ENCODE results near the gene NDUFA11.

NDUFA11 gene

DNA sequence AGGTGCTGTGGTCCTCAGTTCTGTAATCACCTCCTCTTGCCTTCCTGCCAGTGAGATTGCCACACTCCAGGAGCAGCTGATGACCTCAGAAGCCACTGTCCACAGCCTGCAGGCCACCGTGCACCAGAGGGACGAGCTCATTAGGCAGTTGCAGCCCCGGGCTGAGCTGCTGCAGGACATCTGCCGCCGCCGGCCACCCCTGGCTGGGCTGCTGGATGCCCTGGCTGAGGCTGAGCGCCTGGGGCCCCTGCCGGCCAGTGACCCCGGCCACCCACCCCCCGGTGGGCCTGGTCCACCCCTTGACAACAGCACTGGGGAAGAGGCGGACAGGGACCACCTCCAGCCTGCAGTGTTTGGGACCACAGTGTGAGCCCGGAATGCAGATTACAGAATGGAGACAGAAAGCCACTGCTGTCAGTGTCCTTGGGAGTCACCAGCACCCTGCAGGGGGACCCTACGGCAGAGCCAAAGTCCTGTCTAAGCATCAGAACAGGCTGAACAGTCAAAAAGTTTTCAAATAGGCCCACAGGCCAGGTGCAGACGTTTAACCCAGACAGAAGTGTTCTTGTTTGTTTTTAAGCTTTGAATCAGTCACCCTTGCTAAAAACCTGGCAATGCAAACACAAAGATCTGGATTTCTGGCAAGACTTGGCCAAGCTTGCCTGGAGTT lies 5.3 kb upstream of the NDUFA11 start:
- no peak for DNase-seq (ENCODE audit: low read depth)

DNA sequence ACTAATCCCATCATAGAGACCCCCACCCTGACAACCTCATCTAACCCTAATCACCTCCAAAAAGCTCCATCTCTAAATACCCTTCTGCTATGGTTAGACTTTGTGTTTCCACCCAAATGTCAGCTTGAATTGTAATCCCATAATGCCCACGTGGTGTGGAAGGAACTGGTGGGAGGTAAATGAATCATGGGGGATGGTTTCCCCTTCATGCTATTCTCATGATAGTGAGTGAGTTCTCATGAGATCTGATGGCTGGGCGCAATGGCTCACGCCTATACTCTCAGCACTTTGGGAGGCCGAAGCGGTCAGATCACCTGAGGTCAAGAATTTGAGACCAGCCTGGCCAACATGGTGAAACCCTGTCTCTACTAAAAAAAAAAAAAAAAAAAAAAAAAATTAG lies 3.7 kb upstream of the NDUFA11 start:
- no peak for DNase-seq (ENCODE audit: low read depth)

GRCh38 chr19:5905114-5905778 lies 1.7 kb upstream of the NDUFA11 start:
- DNase-seq (ENCODE audit: low read depth) = no peak

DNA sequence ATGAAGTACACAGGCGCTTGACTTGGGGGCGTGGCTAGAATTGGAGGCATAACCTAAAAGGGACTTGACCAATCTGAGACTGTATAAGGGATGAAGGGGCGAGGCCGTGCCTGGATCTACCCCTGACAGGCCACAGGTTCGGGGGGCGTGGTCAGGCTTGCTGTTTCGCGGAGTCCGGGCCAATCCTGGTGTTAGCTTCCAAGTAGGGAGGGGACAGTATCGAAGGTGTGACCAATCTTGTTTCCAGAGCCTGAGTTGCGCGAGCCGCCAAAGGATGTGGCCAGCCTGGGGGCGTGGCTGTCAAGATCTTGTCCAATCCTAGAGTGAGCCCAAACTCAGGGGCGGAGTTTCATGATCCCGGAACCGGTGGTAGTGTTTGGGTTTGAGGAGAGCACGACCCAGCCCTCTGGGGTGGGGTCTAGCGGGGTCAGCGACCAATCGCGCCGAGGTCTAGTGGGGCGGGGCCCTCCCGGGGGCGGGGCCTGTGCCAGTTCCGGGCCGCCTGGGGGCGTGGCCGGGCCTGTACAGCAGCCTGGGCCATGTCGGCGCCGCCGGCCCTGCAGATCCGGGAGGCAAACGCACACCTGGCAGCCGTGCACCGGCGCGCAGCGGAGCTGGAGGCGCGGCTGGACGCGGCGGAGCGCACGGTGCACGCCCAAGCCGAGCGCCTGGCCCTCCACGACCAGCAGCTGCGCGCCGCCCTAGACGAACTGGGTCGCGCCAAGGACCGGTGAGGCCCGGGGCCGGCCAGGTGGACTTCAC lies 943 bp upstream of the NDUFA11 start, which contains the start of gene VMAC:
Gene VMAC (plus strand): TSS at position 521 of the 762 bp plus-strand sequence. CDS start 19 bp downstream, at position 540.
- DNase-seq (ENCODE audit: low read depth) = peak; percentile 99

DNA sequence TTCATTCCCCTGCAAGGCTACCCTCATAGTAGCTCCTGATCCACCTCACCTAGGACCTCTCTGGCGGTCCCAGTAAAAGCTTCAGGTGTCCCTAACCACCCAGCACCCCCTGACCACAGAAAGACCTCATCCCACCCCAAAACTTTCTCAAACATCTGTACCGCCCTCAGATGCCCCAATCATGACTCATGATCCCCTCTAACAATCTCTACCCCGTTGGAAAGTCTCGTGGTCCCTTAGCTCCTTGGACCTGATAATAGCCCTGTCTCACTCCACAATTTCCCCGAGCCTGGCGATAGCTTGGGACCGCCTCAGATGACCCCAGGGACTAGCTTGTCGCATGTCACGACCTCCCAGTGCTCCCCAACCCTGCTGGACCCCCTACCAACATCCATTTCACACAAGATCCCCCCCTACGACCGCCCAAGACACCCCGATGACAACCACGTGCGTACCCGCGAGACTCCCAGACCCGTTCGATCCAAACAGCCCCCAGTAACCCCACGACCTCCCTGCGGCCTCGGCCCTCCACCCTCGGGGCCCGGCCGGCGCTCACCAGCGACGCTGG lies 450 bp downstream of the NDUFA11 start:
- no peak for DNase-seq (ENCODE audit: low read depth)

DNA sequence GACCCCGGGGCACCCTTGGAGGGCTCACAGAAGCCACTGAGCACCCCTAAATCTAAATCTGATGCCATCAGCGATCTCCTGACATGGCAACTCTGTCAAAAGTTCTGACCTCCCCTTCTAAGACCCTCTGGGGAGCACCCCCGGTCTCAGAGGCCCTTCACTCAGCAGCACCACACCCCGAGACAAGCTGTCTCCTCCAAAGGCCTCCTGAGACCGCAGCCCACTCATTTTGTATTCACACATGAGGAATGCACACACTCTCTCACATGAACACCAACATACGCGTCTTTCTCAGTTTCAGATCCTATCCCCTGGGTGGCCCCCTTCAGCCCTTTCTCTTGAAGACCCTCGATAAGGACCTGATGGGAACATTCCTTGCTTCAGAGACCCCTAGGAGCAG lies 2.6 kb downstream of the NDUFA11 start:
- DNase-seq (ENCODE audit: low read depth) = no peak

- DNase-seq (ENCODE audit: low read depth) = no peak
Measured at GRCh38 chr19:5899728-5900526, 3.7 kb downstream of the NDUFA11 start.

GRCh38 chr19:5897189-5897969 lies 6.2 kb downstream of the NDUFA11 start:
- DNase-seq (ENCODE audit: low read depth) = no peak

DNA sequence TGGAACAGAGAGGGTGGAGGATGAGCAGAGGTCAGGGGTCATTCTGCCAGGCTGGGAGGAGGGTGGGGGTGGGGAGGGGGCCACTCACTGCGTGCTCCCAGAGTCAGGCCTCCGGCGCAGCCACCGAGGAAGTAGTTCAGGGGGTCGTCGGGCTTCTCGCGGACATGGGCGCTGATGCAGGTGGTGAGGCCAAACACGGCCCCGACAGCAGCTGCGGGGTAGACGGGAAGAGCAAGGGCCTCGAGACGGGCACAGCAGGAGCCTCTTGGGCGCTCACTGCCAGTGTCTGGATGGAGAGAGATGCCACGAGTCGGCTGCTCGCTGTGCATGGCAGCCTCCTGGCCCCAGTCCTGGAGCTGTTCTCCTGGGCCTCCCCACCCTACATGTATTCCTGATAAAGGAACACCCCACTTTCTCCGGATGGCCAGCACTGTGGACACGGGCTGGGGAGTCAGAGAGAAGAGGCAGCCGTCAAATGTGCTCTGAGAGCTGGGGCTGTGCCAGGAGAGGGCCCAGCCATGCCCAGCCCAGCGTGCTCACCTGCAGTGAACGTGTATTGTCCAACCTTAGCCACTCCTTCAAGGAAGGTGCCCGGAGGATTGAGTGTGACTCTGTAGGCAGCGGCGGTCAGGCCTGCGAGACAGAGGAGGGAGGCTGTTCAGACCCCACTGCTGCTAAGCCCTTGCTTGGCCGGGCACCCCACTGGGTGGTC lies 7.1 kb downstream of the NDUFA11 start:
- DNase-seq (ENCODE audit: low read depth) = no peak

- DNase-seq (ENCODE audit: low read depth) = no peak
Measured at GRCh38 chr19:5895890-5896289, 7.7 kb downstream of the NDUFA11 start.

- no peak for DNase-seq (ENCODE audit: low read depth)
Measured at GRCh38 chr19:5895409-5895808, 8.2 kb downstream of the NDUFA11 start.

GRCh38 chr19:5894704-5895349 lies 8.8 kb downstream of the NDUFA11 start:
- DNase-seq (ENCODE audit: low read depth) = no peak

GRCh38 chr19:5893907-5894703 lies 9.5 kb downstream of the NDUFA11 start:
- no peak for DNase-seq (ENCODE audit: low read depth)

- no peak for DNase-seq (ENCODE audit: low read depth)
Measured at GRCh38 chr19:5893296-5893903, 10.2 kb downstream of the NDUFA11 start.

- DNase-seq (ENCODE audit: low read depth) = no peak
Measured at GRCh38 chr19:5892772-5893275, 10.8 kb downstream of the NDUFA11 start.

- no peak for DNase-seq (ENCODE audit: low read depth)
Measured at GRCh38 chr19:5891938-5892771, 11.4 kb downstream of the NDUFA11 start.

DNA sequence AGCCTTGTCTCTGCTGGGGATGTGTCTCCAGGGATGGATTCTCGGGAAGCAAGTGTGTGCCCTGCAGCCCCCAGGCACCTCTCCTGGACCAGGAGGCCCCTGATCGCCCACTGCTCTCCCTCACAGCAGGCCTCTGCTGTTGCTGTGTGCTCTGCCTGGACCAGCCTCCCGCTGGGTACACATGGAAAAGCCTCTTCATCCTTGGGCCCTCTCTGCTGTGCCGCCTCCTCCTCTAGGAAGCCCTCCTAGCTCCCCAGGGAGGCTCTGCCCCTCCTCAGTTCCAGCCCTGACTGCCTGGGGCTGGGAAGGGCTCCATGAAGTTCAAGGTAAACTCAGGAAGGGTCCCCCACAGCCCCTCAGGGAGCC lies 12.0 kb downstream of the NDUFA11 start:
- DNase-seq (ENCODE audit: low read depth) = no peak

DNA sequence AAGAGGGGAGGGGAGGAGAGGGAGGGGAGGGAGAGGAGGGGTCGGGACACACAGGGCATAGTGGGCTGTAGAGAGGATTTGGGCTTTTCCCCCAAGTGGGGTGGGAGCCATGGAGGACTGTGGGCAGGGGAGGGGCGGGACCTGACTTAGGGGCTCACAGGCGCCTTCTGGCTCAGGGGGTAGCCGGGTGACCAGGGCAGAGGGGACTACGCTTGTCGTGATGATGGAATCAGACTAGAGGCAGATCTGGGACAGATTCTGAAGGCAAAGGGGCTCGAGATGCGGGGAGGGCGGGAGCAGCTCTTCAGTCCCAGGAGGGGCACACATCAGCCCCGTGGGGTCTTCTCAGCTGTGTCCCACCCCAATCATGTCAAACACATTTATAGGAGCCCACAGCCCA lies 13.5 kb downstream of the NDUFA11 start:
- no peak for DNase-seq (ENCODE audit: low read depth)

Data from stimulated activated CD8-positive, alpha-beta memory T cell treated with anti-CD3 and anti-CD28 coated beads, Interleukin-15, amount 100 ng/mL, for 1 hour (primary cell).